Epithelial cell of esophagus (primary cell): ENCODE measurements around the gene ADIG.

ENCODE experiments used
- DNase-seq: peaks from one replicate; pipeline ENCODE4 v3.0.0; 2010; ENCODE audit warnings: low read depth
- H3K4me3 ChIP-seq: 2 replicates; pipeline ENCODE4 v1.5.1; 2011; ENCODE audit warnings: mild to moderate bottlenecking, low read length, control low read depth
- CTCF ChIP-seq: IDR thresholded peaks from 2 replicates; pipeline ENCODE4 v1.5.1; 2011; ENCODE audit warnings: low read depth, mild to moderate bottlenecking, low read length, control low read depth, inconsistent platforms; ENCODE audit not compliant: insufficient read depth; ENCODE audit errors: missing control alignments

ADIG gene

GRCh38 chr20:38633577-38634093, 52.6 kb downstream of the ADIG start:
- peak; percentile 94 for TF ChIP-seq CTCF
- DNase-seq = peak; percentile 57
- no peak overlapping the region for H3K4me3 ChIP-seq

- H3K4me3 ChIP-seq = no peak overlapping the region
- peak; percentile 61 for DNase-seq
- TF ChIP-seq CTCF = no peak
Observed at GRCh38 chr20:38635721-38636288, 54.8 kb downstream of the ADIG start.
